Measurements from ENCODE around the gene BIRC3. TPM values are rescaled to one million over a fixed set of nuclear protein-coding genes. Genes with fewer than 3 reads are reported as not detected.
A peak's percentile ranks its signal among the peaks of the same experiment; 100 is the strongest.

The BIRC3 gene
- total and polyA plus RNA-seq, 8 donors = 4.8 to 47.3 (median 8.2) TPM

- Histone ChIP-seq H3K9me3 (no peaks in the 10 kb centered on the region), H3K4me3 (no peak overlapping the region), H3K27ac (no peak overlapping the region), H3K27me3 (no peaks in the 10 kb centered on the region), H3K4me1 (peaks cover 6 to 27% (median 26%) of the 10 kb centered on the region in 3 donors), H3K36me3 (no peaks in the 10 kb centered on the region)
- DNase-seq (no peak), FAIRE-seq (no peak), ATAC-seq (no peak)
- 86 to 94% methylated on average over 25 of the region's 25 CpGs for WGBS, 2 donors
- TF ChIP-seq, protein P1, sequence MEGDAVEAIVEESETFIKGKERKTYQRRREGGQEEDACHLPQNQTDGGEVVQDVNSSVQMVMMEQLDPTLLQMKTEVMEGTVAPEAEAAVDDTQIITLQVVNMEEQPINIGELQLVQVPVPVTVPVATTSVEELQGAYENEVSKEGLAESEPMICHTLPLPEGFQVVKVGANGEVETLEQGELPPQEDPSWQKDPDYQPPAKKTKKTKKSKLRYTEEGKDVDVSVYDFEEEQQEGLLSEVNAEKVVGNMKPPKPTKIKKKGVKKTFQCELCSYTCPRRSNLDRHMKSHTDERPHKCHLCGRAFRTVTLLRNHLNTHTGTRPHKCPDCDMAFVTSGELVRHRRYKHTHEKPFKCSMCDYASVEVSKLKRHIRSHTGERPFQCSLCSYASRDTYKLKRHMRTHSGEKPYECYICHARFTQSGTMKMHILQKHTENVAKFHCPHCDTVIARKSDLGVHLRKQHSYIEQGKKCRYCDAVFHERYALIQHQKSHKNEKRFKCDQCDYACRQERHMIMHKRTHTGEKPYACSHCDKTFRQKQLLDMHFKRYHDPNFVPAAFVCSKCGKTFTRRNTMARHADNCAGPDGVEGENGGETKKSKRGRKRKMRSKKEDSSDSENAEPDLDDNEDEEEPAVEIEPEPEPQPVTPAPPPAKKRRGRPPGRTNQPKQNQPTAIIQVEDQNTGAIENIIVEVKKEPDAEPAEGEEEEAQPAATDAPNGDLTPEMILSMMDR (IDR thresholded peaks at IDR 0.05) = no peak
- intact Hi-C loops (cut with DNase I) = no loop called here
Measured at GRCh38 chr11:102309621-102310541, 7.4 kb upstream of the BIRC3 start.

DNA sequence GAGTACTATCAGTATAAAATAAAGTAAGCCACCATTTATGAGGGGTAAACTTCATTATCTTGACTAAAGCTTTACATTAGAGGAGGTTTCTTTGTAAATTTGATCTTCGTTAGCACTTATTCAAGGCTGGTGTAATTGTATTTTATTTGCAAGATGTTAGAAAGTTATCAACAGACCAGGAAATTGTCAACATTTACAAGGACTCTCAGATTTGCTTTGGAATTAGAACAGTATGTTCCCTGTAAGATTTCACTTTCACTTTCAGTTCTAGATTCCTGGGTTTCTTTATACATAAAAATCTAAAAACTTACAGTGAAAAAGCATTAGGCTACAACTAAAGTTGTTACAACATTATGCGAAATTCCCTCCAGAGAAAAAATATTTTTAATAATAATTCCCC is 4.6 kb upstream of the BIRC3 start:
- WGBS, 2 donors = 17 to 19% methylated on average over 2 of the region's 2 CpGs
- ATAC-seq (peak; percentile 23 to 51 (median 42)), FAIRE-seq (peak; percentile 92), DNase-seq (no peak)
- Histone ChIP-seq H3K4me3 (peak overlapping the region in 1 of 4 donors; percentile 27), H3K27ac (peak overlapping the region; percentile 35 to 76 (median 65)), H3K27me3 (no peaks in the 10 kb centered on the region), H3K9me3 (no peaks in the 10 kb centered on the region), H3K36me3 (no peaks in the 10 kb centered on the region), H3K4me1 (peaks cover 6 to 37% (median 28%) of the 10 kb centered on the region in 3 donors)
- TF ChIP-seq, protein P1 (IDR thresholded peaks at IDR 0.05) = no peak
- intact Hi-C loops (cut with DNase I) = no loop called here

DNA sequence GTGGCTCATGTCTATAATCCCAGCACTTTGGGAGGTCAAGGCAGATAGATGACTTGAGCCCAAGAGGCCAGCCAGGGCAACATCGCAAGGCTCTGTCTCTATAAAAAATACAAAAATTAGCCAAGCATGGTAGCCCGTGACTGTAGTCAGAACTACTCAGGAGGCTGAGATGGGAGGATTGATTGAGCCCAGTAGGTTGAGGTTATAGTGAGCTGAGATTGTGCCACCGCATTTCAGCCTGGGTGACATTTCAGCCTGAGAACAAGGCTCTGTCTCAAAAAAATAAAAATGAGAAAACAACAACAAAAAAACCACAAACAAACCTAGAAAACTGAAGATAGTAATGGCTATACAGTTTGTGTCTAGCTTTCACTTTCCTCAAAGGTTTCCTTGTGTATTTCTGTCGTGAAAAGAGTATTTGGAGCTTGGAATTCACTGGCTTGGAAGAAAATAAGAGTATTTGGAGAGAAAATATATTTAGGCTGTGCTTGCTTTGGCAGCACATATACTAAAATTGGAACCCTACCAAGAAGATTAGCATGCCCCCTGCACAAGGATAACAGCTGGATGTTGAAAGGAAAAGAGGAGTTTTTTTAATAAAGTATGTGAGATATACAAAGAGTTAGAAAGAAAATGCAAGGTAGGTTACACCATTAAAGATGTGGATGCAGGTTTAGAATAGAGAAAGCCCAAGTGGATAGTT is 3.9 kb upstream of the BIRC3 start:
- Histone ChIP-seq H3K36me3 (no peaks in the 10 kb centered on the region), H3K4me3 (peak overlapping the region in 1 of 4 donors; percentile 27), H3K9me3 (no peaks in the 10 kb centered on the region), H3K4me1 (peaks cover 6 to 37% (median 28%) of the 10 kb centered on the region in 3 donors), H3K27ac (peak overlapping the region; percentile 35 to 76 (median 65)), H3K27me3 (no peaks in the 10 kb centered on the region)
- DNase-seq (no peak), FAIRE-seq (no peak), ATAC-seq (no peak)
- intact Hi-C loops (cut with DNase I) = no loop called here
- 52 to 55% methylated on average over 4 of the region's 4 CpGs for WGBS, 2 donors
- TF ChIP-seq, protein P1 (IDR thresholded peaks at IDR 0.05) = no peak

DNA sequence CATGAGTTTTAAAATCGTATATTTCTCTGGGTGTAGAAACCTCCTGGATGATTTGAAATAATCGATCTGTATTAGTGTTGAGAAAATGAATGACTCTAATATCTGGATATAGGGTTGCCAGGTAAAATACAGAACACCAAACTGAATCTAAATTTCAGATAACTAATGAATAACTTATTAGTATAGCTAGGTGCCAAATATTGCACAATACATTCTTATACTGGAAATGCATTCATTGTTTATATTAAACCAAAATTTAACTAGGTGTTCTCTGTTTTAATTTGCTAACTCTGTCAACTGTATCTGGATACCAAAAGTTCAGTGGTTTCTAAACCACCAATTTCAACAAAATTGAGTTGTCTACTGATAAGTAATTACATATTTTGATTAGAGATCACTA is 2.5 kb upstream of the BIRC3 start:
- intact Hi-C loops (cut with DNase I) = no loop called here
- Histone ChIP-seq H3K27ac (peak overlapping the region in 2 of 4 donors; percentile 74 to 76), H3K27me3 (no peaks in the 10 kb centered on the region), H3K4me3 (no peak overlapping the region), H3K9me3 (no peaks in the 10 kb centered on the region), H3K4me1 (peaks cover 6 to 37% (median 28%) of the 10 kb centered on the region in 3 donors), H3K36me3 (no peaks in the 10 kb centered on the region)
- DNase-seq (no peak), FAIRE-seq (no peak), ATAC-seq (no peak)
- WGBS, 2 donors = 18 to 19% methylated on average over 2 of the region's 2 CpGs
- TF ChIP-seq, protein P1 (IDR thresholded peaks at IDR 0.05) = no peak
